Epidermal melanocyte (primary cell): ENCODE data around the gene ALPI.
A peak's percentile ranks its signal among the peaks of the same experiment; 100 is the strongest.
"Not testable (repeated sequence)": the region's sequence is repeated elsewhere in the genome, so short reads cannot be mapped to it uniquely, and the experiment has no call there.

Experiments
- DNase-seq: peaks from one replicate; pipeline ENCODE4 v3.0.0; 2011; ENCODE audit warnings: low spot score; ENCODE audit not compliant: insufficient read length

ALPI gene

GRCh38 chr2:232420463-232421188 lies 35.3 kb upstream of the ALPI start:
- DNase-seq = peak; percentile 15

DNA sequence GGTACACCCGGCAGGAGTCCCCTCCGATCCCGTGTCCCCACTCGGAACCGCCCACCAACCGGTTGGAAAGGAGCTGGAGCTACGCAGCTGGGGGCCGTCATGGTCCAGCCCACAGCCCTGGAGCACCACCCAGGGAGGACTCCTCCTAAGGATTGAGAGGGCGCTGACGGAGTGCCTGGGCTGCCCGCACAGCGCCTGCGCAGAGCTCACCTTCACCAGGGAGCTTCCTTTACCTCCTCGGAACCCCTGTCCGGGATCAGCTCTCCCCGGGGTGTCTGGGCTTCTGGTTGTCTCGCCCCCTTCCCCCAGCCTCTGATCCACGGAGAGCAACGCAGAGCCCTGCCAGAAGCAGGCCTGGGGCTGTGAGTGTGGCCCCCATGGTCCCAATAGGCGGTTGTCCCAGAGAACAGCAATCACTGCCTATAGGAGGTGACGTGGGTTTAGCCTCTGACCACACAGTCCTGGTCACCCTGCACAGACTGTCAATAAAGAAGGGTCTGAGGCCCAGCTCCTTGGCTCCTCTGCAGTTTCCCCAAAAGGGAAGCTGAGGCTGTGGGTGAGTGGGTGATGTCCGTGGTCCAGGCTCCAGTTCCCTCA lies 34.7 kb upstream of the ALPI start:
- DNase-seq = peak; percentile 11

DNA sequence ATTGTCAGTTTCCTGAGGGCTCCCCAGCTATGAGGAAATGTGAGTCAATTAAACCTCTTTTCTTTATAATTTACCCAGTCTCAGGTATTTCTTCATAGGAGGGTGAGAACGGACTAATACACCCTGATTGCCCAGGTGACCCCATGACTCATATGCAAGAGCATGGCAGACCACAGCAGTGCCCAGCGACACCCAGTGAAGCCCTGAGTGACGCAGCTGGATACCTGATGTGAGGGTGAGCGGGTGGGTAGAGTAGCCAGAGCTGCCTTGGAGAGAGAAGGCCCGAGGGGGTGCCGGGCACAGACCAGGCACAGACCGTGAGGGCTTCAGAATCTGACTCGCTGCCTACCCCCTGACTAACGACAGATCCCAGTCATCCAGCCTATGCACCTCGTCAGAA lies 33.9 kb upstream of the ALPI start:
- DNase-seq = no peak

GRCh38 chr2:232422996-232423395 lies 33.0 kb upstream of the ALPI start:
- DNase-seq = not testable (repeated sequence)

DNA sequence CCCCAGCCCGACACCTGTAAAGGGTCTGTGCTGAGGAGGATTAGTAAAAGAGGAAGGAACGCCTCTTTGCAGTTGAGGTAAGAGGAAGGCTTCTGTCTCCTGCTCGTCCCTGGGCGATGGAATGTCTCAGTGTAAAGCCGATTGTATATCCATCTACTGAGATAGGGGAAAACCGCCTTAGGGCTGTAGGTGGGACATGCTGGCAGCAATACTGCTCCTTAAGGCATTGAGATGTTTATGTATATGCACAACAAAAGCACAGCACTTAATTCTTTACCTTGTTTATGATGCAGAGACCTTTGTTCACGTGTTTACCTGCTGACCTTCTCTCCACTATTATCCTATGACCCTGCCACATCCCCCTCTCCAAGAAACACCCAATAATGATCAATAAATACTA lies 32.5 kb upstream of the ALPI start:
- not testable (repeated sequence) for DNase-seq

DNA sequence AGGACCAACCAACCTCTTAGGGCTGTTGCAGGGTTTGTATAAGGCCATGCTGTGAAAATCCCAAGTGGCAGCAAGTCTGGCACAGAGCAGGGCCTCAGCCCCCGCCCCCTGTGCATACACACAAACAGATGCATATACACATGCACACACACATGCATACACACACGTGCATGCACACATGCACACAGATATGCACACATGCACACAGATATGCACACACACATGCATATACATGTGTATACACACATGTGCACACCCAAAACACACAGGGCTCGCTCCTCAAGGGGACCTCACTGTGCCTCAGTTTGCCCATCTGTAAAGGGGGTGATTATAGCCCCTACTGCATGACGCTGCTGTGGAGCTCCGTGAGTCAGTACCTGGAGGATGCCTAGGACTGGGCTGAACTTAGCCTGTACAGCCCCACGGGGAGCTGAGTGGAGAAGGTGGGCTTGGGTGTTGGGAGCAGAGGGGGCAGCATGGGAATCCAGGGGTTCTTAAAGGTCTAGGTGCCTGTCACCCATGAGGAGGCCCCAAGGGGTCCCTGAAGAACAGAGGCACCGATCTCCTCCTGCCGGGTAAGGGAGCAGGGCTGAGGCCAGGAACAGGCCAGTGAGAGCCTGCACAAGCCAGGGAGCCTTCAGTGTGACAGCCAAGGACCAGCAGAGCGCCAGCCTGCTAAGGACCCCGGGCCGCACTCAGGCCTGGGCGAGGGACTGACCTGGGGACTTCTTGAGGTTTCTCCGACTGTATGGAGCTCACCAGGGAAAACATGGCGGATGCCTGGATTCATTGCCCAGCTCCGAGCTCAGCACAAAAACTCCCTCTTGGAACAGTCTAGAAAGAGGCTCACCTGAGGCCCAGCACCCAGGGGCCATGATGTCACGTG lies 24.0 kb upstream of the ALPI start:
- no peak for DNase-seq

DNA sequence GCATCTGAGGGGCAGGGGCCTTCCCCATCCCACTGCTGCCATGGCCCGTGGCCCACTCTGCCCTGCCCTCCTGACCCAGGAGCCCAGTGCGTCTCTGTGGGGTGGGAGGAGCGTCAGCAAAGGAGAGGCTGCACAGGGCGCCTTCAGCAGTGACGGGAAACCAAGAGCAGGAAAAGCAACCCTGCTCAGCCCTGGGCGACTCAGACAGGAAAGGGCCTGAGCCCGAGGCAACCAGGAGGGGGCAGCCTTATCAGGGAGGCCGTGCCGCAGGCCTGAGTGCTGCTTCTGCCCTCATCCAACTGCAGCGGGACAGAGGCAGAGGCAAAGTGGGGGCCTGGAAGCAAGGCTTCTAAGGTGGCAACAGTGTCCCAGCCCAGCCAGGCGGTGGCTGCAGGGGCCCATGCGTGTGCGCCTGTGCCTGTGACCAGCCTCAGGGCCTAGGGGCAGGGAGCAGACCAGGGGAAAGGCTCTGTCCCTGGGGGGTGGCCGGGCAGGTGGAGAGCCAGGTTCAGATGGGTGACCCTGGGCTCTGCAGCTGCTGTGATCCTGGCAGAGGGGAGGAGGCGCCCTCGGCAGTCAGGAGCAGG lies 23.3 kb upstream of the ALPI start:
- no peak for DNase-seq

DNA sequence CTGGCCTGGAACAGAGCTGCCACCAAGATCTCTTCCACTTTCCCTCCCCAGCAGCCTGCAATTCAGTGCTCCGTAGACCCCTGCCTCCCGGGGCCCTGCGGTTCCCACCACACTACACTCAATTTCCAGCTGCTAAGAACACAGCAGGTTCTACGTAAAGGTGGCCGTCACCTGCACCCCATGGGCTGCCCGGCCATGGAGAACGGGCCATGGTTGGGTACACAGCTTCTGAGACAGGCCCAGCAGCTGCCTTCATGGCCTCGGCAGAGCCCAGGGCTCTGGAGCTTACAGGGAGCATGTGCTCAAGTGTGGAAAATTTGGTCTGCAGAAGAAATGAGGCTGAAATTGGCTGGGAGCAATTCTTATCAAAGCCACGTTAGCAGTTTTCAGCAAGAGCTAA lies 22.3 kb upstream of the ALPI start:
- DNase-seq = not testable (repeated sequence)

DNA sequence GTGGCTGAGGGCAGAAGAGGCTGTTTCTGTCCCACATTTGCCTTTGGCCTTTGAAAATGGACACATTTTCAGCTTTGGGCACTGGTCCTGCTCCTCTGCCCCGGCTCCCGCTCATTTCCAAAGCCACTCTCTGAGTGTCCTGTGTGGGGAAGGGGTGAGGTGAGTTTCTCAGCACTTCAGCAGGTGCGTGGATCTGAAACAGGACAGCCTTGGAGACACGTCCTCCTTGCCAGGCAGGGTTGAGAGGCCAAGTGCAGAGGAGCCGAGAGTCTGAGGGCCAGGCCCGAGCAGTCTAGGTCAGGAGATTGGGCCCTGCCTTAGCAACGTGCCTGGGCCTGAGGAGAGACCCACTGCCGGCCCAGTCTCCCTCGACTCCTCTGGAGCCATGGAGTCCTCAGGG lies 21.9 kb upstream of the ALPI start:
- DNase-seq = no peak

DNA sequence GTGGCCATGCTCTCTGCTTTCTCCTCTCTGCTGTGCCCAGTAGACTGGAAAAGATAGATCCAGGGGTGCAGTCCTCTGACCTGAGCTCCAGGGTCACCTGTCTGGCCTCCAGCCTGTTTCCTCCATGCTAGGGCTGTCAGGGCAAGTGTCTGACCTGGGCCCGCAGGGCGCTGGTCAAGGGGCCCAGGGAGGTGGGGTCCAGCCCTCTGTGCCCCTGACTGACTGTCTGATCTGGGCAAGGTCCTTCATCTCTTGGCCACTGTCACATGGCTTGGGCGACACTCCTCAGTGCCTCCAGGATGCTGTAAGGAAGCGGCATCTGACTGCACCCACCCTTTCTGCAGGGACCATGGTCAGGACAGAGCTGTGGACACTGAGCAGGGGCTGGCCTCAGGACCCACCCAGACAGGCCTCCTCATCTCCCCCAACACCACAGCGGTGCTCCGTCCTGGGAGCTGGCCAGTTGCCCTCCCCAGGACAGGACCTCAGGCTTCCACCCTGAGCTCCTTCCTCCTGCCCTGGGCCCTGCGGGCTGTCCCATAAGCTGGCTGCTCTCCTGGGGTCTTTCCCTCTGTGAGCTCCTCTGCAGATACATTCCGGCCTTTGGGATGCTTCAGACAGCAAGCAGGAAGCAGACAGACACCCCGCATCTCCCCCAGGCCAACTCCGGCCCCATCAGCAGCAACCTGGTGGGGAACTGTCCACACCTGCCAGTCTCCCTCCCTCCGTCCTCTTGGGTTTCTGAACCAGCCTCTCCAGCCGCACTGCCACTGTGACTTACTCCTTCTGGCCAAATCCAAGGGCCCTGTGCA lies 21.2 kb upstream of the ALPI start:
- DNase-seq = no peak

DNA sequence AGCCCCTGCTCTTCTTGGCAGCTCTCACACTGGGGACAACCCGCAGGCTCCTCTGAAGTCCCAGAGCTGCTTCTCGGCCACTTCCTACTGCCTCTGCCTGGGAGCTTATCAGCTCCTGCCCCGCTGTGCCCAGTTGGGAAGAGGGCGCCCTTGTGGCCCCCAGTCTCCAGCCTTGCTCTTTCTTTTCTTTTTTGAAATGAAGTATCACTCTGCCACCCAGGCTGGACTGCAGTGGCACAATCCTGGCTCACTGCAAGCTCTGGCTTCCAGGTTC lies 20.6 kb upstream of the ALPI start:
- no peak for DNase-seq

- no peak for DNase-seq
Observed at GRCh38 chr2:232435805-232436204, 20.1 kb upstream of the ALPI start.

DNA sequence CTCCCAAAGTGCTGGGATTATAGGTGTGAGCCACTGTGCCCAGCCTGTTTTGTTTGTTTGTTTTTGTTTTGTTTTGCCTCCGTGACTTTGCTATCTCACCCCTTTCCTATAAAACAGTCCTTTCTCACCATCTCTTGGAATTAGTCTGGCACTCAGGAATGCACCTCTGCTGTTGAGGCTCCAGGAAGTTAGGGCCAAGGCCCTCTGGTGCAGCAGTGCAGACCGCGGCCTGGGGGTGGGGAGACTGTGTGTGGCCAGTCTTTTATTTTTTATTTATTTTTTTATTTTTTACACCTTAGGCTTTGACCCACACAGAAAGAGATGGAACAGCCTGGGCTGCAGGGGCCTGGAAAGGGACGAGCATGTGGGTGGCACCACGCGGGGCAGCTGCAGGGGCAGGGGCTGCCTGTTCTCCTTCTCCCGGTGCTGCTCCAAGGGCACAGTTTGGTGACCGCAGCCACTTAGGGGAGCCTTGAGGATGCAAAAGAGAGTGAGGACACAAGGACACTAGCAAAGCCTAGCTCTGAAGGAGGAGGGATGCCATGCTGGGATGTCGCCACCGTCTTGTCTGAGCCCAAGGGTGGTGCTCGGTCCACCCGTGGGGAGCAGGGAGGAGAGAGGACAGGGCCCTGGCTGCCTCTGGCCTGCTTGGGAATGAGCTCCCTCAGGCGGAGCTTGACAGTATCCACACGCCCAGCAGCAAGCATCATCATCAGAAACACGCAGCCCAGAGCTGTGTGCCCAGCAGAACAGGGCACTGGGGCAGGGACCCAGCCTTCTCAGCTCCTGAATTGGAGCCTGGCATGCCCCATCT lies 19.4 kb upstream of the ALPI start:
- no peak for DNase-seq

DNA sequence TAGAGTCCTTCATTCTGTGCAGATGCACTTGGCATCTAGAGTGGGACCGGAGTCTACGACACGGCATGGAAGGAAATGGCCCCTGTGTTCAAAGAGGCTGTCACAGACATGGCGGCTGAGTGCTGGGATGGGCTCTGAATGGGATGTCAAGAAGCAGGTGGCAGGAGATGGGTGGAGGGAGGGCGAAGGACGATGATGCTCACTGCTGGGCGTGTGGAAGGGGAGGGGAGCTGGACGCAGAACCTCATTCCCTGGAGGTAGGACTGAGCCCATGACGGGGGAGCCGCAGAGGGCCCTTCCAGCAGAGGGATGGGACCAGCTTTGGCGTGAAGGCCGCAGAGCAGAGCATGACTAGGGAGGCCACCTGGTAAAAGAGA lies 18.8 kb upstream of the ALPI start:
- DNase-seq = no peak

GRCh38 chr2:232438091-232438490 lies 17.9 kb upstream of the ALPI start:
- no peak for DNase-seq

DNA sequence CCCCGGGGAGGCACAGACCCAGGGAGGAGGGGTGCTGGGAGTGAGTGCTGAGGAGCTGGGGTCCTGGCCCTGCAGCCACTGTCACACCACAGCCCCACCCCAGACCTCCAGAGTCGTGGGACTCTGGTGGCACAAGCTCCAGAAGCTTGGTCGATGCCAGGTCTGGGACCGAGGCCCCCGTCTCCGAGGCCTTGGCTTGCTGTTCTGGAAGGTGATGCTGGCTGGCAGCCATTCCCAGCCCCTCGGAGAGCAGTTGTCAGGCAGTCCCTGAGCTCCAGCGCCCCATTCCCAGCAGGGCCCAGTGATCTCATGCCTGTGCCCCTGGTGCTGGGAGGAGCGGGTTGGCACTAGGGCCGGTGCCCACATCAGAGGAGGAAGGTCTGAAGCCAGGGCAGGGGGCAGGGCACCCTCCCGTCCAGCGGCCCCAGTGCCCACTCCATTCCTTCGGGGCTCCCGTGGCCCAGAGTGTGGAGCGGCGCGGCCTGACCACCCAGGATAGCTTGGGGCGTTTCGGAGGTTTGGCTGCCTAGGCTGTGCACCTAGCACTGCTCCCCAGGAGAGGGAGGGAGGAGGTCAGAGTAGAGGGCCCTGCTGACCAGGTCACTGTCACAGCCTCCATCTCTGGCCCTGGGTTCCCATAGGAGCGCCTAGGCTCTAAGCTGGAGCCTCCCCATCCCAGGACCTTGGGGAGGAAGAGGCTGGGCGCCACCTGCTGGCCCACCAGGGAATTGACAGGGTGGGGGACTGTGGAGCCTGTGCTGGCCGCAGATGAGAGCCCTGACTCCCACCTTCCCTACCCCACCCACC lies 16.8 kb upstream of the ALPI start:
- DNase-seq = no peak

DNA sequence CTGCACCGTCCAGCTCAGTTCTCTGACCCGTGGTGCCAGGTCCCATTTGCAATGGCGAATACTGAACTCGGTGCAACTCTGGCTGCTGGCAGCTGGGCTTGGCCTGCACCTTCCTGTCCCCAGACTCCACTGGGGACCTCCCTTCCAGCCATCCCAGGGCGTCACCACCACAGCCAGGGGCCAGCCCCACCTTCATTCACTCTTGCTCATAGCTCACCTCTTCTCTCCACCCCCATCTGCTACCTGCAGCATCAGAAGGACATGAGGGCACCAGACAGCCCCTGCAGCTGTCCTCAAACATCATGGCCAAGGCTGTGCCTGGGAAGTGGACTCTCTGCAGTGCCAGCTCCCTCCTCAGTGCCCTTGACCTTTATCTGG lies 16.2 kb upstream of the ALPI start:
- no peak for DNase-seq

- peak; percentile 76 for DNase-seq
Observed at GRCh38 chr2:232440220-232441018, 15.5 kb upstream of the ALPI start.

DNA sequence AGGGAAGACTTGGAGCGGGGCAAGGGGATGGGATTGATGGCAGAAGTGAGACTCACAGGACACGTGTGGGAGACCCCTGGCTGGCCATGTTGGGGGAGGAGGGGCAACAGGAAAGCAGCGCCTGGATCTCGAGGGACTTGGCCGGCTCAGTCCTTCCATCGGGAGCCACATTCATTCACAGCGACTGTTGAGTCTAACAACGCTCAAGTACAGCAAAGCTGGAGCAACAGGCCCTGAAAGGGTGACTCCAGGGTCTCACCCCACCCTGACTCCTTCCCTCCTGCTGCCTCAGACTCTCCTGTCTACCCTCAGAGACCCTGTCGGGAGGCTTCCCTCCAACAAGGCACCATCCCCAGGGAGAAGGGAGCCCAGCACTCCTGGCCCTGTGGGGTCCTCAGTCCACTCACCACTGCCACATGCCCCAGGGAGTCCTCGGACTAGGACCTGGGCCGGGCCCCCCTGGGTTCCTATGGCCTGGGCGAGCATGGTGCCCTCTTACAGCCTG lies 14.8 kb upstream of the ALPI start:
- DNase-seq = no peak
